Measurements from ENCODE around the gene KCNC4.

The KCNC4 gene

GRCh38 chr1:110203021-110203661 is 7.0 kb upstream of the KCNC4 start:
- H3K36me3 ChIP-seq (replicated peaks), result no peaks in the 10 kb centered on the region
- no peaks in the 10 kb centered on the region for H3K27me3 ChIP-seq (replicated peaks)
- H3K27ac ChIP-seq, result no peak overlapping the region
- DNase-seq, result peak; percentile 67
- H3K4me3 ChIP-seq (ENCODE audit: low read depth, low read length), result no peak overlapping the region
- in situ Hi-C loops (cut with HindIII; ENCODE audit: low pct_ligation_motif_present, low sequenced_read_pairs), result loop anchor here (25.0 kb wide), 1 partner anchor 109 kb away; no protein-coding TSS in a partner anchor
- TF ChIP-seq CTCF (IDR thresholded peaks at IDR 0.05; ENCODE audit: low read depth, low read length, missing control alignments), result peak; percentile 87

GRCh38 chr1:110205156-110205555 is 5.0 kb upstream of the KCNC4 start:
- no peak overlapping the region for H3K27ac ChIP-seq
- no peaks in the 10 kb centered on the region for H3K36me3 ChIP-seq (replicated peaks)
- in situ Hi-C loops (cut with HindIII; ENCODE audit: low pct_ligation_motif_present, low sequenced_read_pairs), result loop anchor here (25.0 kb wide), 1 partner anchor 107 kb away; no protein-coding TSS in a partner anchor
- DNase-seq, result no peak
- no peak for TF ChIP-seq CTCF (IDR thresholded peaks at IDR 0.05; ENCODE audit: low read depth, low read length, missing control alignments)
- peaks cover 2% of the 10 kb centered on the region for H3K27me3 ChIP-seq (replicated peaks)
- H3K4me3 ChIP-seq (ENCODE audit: low read depth, low read length), result no peak overlapping the region

GRCh38 chr1:110205591-110206155 is 4.4 kb upstream of the KCNC4 start:
- no peak for DNase-seq
- H3K36me3 ChIP-seq (replicated peaks), result no peaks in the 10 kb centered on the region
- no peak for TF ChIP-seq CTCF (IDR thresholded peaks at IDR 0.05; ENCODE audit: low read depth, low read length, missing control alignments)
- in situ Hi-C loops (cut with HindIII; ENCODE audit: low pct_ligation_motif_present, low sequenced_read_pairs), result loop anchor here (25.0 kb wide), 1 partner anchor 107 kb away; no protein-coding TSS in a partner anchor
- no peak overlapping the region for H3K27ac ChIP-seq
- H3K27me3 ChIP-seq (replicated peaks), result peaks cover 7% of the 10 kb centered on the region
- H3K4me3 ChIP-seq (ENCODE audit: low read depth, low read length), result no peak overlapping the region

GRCh38 chr1:110206261-110206920 is 3.7 kb upstream of the KCNC4 start:
- Histone ChIP-seq H3K27me3 (replicated peaks) (peaks cover 14% of the 10 kb centered on the region), H3K36me3 (replicated peaks) (no peaks in the 10 kb centered on the region), H3K4me3 (ENCODE audit: low read depth, low read length) (no peak overlapping the region), H3K27ac (no peak overlapping the region)
- DNase-seq, result no peak
- in situ Hi-C loops (cut with HindIII; ENCODE audit: low pct_ligation_motif_present, low sequenced_read_pairs), result loop anchor here (25.0 kb wide), 1 partner anchor 106 kb away; no protein-coding TSS in a partner anchor
- TF ChIP-seq CTCF (IDR thresholded peaks at IDR 0.05; ENCODE audit: low read depth, low read length, missing control alignments), result no peak

- H3K27ac ChIP-seq, result no peak overlapping the region
- DNase-seq, result peak; percentile 30
- in situ Hi-C loops (cut with HindIII; ENCODE audit: low pct_ligation_motif_present, low sequenced_read_pairs), result loop anchor here (25.0 kb wide), 1 partner anchor 104 kb away; no protein-coding TSS in a partner anchor
Observed at GRCh38 chr1:110207831-110208230, 2.3 kb upstream of the KCNC4 start.

More at GRCh38 chr1:110207831-110208230, 2.3 kb upstream of the KCNC4 start:
- peak; percentile 96 for TF ChIP-seq CTCF (IDR thresholded peaks at IDR 0.05; ENCODE audit: low read depth, low read length, missing control alignments)
- Histone ChIP-seq H3K36me3 (replicated peaks) (no peaks in the 10 kb centered on the region), H3K27me3 (replicated peaks) (peaks cover 28% of the 10 kb centered on the region), H3K4me3 (ENCODE audit: low read depth, low read length) (no peak overlapping the region)

Measured in brain microvascular endothelial cell (primary cell).